Mesendoderm (in vitro differentiated cells): ENCODE results near the gene PLCB4.

Experiments
- DNase-seq: peaks from one replicate; pipeline ENCODE4 v3.0.0; 2013
- H2AK5ac ChIP-seq: 2 replicates; pipeline ENCODE4 v1.6.1; 2013; ENCODE audit warnings: low read length, inconsistent platforms
- H2BK120ac ChIP-seq: 2 replicates; pipeline ENCODE4 v1.6.1; 2013; ENCODE audit warnings: low read depth, mild to moderate bottlenecking, low read length, moderate library complexity, mixed read lengths
- H2BK15ac ChIP-seq: replicated peaks from 2 replicates; pipeline ENCODE4 v1.6.1; 2013; ENCODE audit warnings: low read depth, mild to moderate bottlenecking, moderate library complexity
- H2BK5ac ChIP-seq: 2 replicates; pipeline ENCODE4 v1.6.1; 2013; ENCODE audit warnings: low read length, inconsistent platforms
- H3K18ac ChIP-seq: 2 replicates; pipeline ENCODE4 v1.6.1; 2013; ENCODE audit warnings: mild to moderate bottlenecking, low read length, mixed read lengths
- H3K23ac ChIP-seq: one replicate; pipeline ENCODE4 v1.6.1; 2013; ENCODE audit warnings: low read length
- H3K27ac ChIP-seq: 2 replicates; pipeline ENCODE4 v1.5.1; 2013; ENCODE audit warnings: low read depth, mild to moderate bottlenecking, inconsistent platforms, low read length, moderate library complexity
- H3K27me3 ChIP-seq: 2 replicates; pipeline ENCODE4 v1.6.1; 2013; ENCODE audit warnings: low read length, control low read depth, mild to moderate bottlenecking, inconsistent platforms; ENCODE audit not compliant: insufficient read depth, poor library complexity
- H3K36me3 ChIP-seq: 2 replicates; pipeline ENCODE4 v1.6.1; 2013; ENCODE audit warnings: low read length, inconsistent platforms; ENCODE audit not compliant: control insufficient read depth, insufficient read depth
- H3K4ac ChIP-seq: one replicate; pipeline ENCODE4 v1.6.1; 2013; ENCODE audit warnings: low read depth, mild to moderate bottlenecking, low read length, moderate library complexity
- H3K4me1 ChIP-seq: 2 replicates; pipeline ENCODE4 v1.6.1; 2013; ENCODE audit warnings: low read depth, low read length, inconsistent platforms; ENCODE audit not compliant: control insufficient read depth
- H3K4me2 ChIP-seq: 2 replicates; pipeline ENCODE4 v1.6.1; 2013; ENCODE audit warnings: low read length
- H3K4me3 ChIP-seq: 2 replicates; pipeline ENCODE4 v1.5.1; 2013; ENCODE audit warnings: mild to moderate bottlenecking, low read length
- H3K56ac ChIP-seq: one replicate; pipeline ENCODE4 v1.6.1; 2013; ENCODE audit warnings: low read length
- H3K79me1 ChIP-seq: 2 replicates; pipeline ENCODE4 v1.6.1; 2013; ENCODE audit warnings: low read length, inconsistent platforms
- H3K79me2 ChIP-seq: 2 replicates; pipeline ENCODE4 v1.6.1; 2013; ENCODE audit warnings: mild to moderate bottlenecking, low read length; ENCODE audit not compliant: control insufficient read depth, insufficient read depth
- H3K9ac ChIP-seq: 2 replicates; pipeline ENCODE4 v1.6.1; 2013; ENCODE audit warnings: low read length, inconsistent platforms
- H4K5ac ChIP-seq: one replicate; pipeline ENCODE4 v1.6.1; 2013; ENCODE audit warnings: low read length
- H4K8ac ChIP-seq: one replicate; pipeline ENCODE4 v1.6.1; 2013; ENCODE audit warnings: low read depth, mild to moderate bottlenecking, control low read depth, low read length, moderate library complexity
- WGBS: extraction: QIAGEN DNeasy Blood & Tissue Kit; methylation state at CpG from one replicate; pipeline ENCODE4 v1.1.7; 2013; ENCODE audit warnings: low lambda C conversion rate, missing lambda C conversion rate; ENCODE audit not compliant: insufficient coverage; ENCODE audit errors: extremely low coverage; 5-methylcytosine and 5-hydroxymethylcytosine counted together

Gene PLCB4

GRCh38 chr20:9298906-9299305, 230.0 kb downstream of the PLCB4 start:
- Histone ChIP-seq H3K4me2 (no peak overlapping the region), H3K9ac (no peak overlapping the region), H3K79me1 (no peaks in the 10 kb centered on the region), H3K27ac (no peak overlapping the region), H3K27me3 (no peaks in the 10 kb centered on the region), H3K18ac (no peak overlapping the region), H3K79me2 (no peaks in the 10 kb centered on the region), H2AK5ac (no peak overlapping the region), H4K5ac (no peak overlapping the region), H3K23ac (no peak overlapping the region), H3K4me1 (no peaks in the 10 kb centered on the region), H2BK5ac (no peak overlapping the region), H4K8ac (no peak overlapping the region), H2BK120ac (no peak overlapping the region), H3K4me3 (no peak overlapping the region), H3K36me3 (no peaks in the 10 kb centered on the region), H3K4ac (no peak overlapping the region), H2BK15ac (no peak overlapping the region), H3K56ac (no peak overlapping the region)
- no CpG with 5 or more reads among the region's 2 CpGs for WGBS
- no peak for DNase-seq

- no peak overlapping the region for H3K9ac ChIP-seq
- H3K23ac ChIP-seq, result no peak overlapping the region
- no peaks in the 10 kb centered on the region for H3K79me1 ChIP-seq
- H3K56ac ChIP-seq, result no peak overlapping the region
- H4K8ac ChIP-seq, result no peak overlapping the region
- H3K4me1 ChIP-seq, result no peaks in the 10 kb centered on the region
- H2BK15ac ChIP-seq, result no peak overlapping the region
- no peak overlapping the region for H4K5ac ChIP-seq
- H2BK5ac ChIP-seq, result no peak overlapping the region
- H3K27me3 ChIP-seq, result no peaks in the 10 kb centered on the region
- no peak for DNase-seq
- no peak overlapping the region for H3K4me2 ChIP-seq
- H3K4me3 ChIP-seq, result no peak overlapping the region
- H2BK120ac ChIP-seq, result no peak overlapping the region
- H3K18ac ChIP-seq, result no peak overlapping the region
- no peaks in the 10 kb centered on the region for H3K36me3 ChIP-seq
- no peak overlapping the region for H3K27ac ChIP-seq
- no peaks in the 10 kb centered on the region for H3K79me2 ChIP-seq
- H2AK5ac ChIP-seq, result no peak overlapping the region
- H3K4ac ChIP-seq, result no peak overlapping the region
These were observed 231.2 kb downstream of the PLCB4 start for GRCh38 chr20:9300080-9300479.

- Histone ChIP-seq H3K18ac (no peak overlapping the region), H3K4ac (no peak overlapping the region), H3K27ac (no peak overlapping the region), H3K4me3 (no peak overlapping the region), H3K79me2 (no peaks in the 10 kb centered on the region), H3K4me1 (no peaks in the 10 kb centered on the region), H4K5ac (no peak overlapping the region), H3K9ac (no peak overlapping the region), H3K79me1 (no peaks in the 10 kb centered on the region), H3K23ac (no peak overlapping the region), H2BK5ac (no peak overlapping the region), H4K8ac (no peak overlapping the region), H3K4me2 (no peak overlapping the region), H3K56ac (no peak overlapping the region), H3K36me3 (no peaks in the 10 kb centered on the region), H3K27me3 (no peaks in the 10 kb centered on the region), H2BK15ac (no peak overlapping the region), H2AK5ac (no peak overlapping the region), H2BK120ac (no peak overlapping the region)
- no peak for DNase-seq
- WGBS, result no CpG with 5 or more reads among the region's 1 CpG
These were observed 231.6 kb downstream of the PLCB4 start for GRCh38 chr20:9300534-9300933.

DNA sequence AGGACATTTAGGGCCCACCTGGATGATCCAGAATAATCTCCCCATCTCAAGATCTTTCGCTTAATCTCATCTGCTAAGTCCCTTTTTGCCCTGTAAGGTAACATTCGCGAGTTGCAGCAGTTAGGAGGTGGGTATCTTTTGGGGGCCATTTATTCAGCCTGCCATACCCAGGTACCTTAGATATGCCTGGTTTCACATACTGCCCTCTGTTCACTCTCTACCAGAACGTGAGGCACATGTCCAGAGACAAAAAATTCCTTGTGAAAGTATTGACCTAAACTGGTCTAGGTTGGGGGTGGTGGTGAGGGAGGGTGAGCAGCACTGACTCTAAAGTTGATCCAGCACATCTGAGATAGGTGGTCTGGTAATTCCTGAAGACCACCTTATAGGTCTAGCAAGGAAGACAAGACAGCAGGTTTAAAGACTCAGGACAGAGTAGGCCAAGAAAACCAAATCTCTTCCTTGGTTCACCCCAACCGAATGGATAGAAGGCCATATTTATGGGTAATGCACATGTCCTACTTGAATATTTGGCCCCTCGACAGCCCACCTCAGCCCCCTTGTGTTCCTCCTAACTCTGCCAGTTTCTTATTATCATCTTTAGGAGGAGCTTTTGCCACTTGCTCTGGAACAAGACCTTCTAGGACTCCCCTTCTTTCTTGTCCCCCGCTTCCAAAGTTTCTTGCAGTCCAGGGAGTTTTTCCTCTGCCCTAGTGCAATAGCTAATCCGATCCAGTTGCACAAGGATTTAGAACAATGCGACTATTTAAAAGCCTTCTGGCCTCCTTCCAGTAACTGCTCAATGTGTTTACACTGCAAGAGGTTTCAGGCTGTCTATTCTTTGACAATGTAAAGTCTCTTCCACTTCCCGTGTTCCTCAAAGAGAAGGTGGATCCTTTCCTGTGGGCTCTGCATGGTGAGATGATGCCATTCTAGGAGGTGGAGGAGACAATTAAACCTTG, 232.5 kb downstream of the PLCB4 start:
- Histone ChIP-seq H3K27me3 (no peaks in the 10 kb centered on the region), H3K79me1 (no peaks in the 10 kb centered on the region), H4K8ac (no peak overlapping the region), H2BK120ac (no peak overlapping the region), H3K4me2 (no peak overlapping the region), H3K27ac (no peak overlapping the region), H4K5ac (no peak overlapping the region), H3K36me3 (no peaks in the 10 kb centered on the region), H2AK5ac (no peak overlapping the region), H3K9ac (no peak overlapping the region), H3K4me3 (no peak overlapping the region), H3K23ac (no peak overlapping the region), H3K4me1 (no peaks in the 10 kb centered on the region), H2BK15ac (no peak overlapping the region), H3K18ac (no peak overlapping the region), H2BK5ac (no peak overlapping the region), H3K79me2 (no peaks in the 10 kb centered on the region), H3K4ac (no peak overlapping the region), H3K56ac (no peak overlapping the region)
- WGBS, result no CpG with 5 or more reads among the region's 10 CpGs
- DNase-seq, result no peak

DNA sequence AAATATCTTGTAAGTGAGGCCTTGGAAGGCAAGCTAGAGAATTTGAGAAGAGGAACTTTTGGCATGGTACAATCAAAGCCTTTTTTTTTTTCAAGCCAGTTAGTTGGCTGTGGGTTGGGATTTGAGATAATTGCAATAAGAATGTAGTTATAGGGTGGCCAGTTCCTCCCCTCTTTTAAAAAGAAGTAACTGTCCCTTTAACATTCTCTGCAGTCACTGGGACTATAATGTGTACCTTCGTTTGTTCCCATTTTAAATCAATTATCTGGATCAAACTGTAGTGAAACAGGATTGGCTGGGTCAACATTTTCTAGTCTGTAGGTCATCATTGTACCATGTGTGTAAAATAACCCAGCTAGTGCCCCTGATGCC, 233.2 kb downstream of the PLCB4 start:
- Histone ChIP-seq H3K4me3 (no peak overlapping the region), H3K9ac (no peak overlapping the region), H4K5ac (no peak overlapping the region), H2BK5ac (no peak overlapping the region), H3K4ac (no peak overlapping the region), H3K36me3 (no peaks in the 10 kb centered on the region), H2AK5ac (no peak overlapping the region), H3K27ac (no peak overlapping the region), H3K27me3 (no peaks in the 10 kb centered on the region), H3K79me1 (no peaks in the 10 kb centered on the region), H3K56ac (no peak overlapping the region), H3K79me2 (no peaks in the 10 kb centered on the region), H3K4me2 (no peak overlapping the region), H3K23ac (no peak overlapping the region), H2BK15ac (no peak overlapping the region), H4K8ac (no peak overlapping the region), H3K4me1 (no peaks in the 10 kb centered on the region), H2BK120ac (no peak overlapping the region), H3K18ac (no peak overlapping the region)
- no peak for DNase-seq
- no CpG with 5 or more reads among the region's 1 CpG for WGBS

DNA sequence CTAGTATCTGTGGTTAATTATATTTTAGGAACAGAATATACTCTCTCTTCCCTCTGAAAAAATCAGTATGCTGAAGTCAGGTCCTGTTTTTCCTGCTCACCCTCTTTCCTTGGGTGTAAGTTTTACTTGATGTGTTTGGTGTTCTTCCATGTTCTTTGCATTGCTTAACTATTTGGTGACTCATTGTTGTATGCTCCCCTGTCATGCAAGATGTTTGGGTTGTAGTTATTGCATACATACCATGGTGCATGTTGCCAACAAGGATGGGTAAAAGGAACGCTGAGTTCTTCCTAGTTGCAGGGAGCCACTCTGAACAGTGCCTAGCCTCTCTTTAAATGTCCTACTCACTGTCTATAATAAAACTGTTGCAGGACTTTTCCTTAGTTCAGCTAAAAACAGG, 237.6 kb downstream of the PLCB4 start:
- H3K79me1 ChIP-seq, result no peaks in the 10 kb centered on the region
- no peaks in the 10 kb centered on the region for H3K4me1 ChIP-seq
- no peak overlapping the region for H3K4me2 ChIP-seq
- no peaks in the 10 kb centered on the region for H3K36me3 ChIP-seq
- no peak overlapping the region for H2BK5ac ChIP-seq
- no peak overlapping the region for H2AK5ac ChIP-seq
- H3K27me3 ChIP-seq, result no peaks in the 10 kb centered on the region
- H4K5ac ChIP-seq, result no peak overlapping the region
- H2BK120ac ChIP-seq, result no peak overlapping the region
- H3K4me3 ChIP-seq, result no peak overlapping the region
- no peaks in the 10 kb centered on the region for H3K79me2 ChIP-seq
- peak; percentile 47 for DNase-seq
- WGBS, result no CpG with 5 or more reads among the region's 1 CpG
- H3K9ac ChIP-seq, result no peak overlapping the region
- no peak overlapping the region for H3K23ac ChIP-seq
- H3K56ac ChIP-seq, result no peak overlapping the region
- no peak overlapping the region for H3K4ac ChIP-seq
- no peak overlapping the region for H3K18ac ChIP-seq
- no peak overlapping the region for H4K8ac ChIP-seq
- H2BK15ac ChIP-seq, result no peak overlapping the region
- H3K27ac ChIP-seq, result no peak overlapping the region
